ENCODE measurements around the gene MRO. TPM values are rescaled to one million over a fixed set of nuclear protein-coding genes. Genes with fewer than 3 reads are reported as not detected.

Gene MRO
- total and polyA plus RNA-seq, 2 of the 8 experiments (the other 6 are each of a cell fraction or from before 2014, with no cell fraction given) = 0.65 to 1.0 TPM

GRCh38 chr18:50813353-50813752 is 6.5 kb downstream of the MRO start:
- Histone ChIP-seq H3K56ac (replicated peaks; ENCODE audit: insufficient read length, low read depth, low read length) (no peak overlapping the region), H3K9ac (replicated peaks in 1 of 4; ENCODE audit: extremely low read depth in 1 of 4, low read depth in 3 of 4, low read length in 3 of 4) (no peak overlapping the region), H3K27ac (ENCODE audit: low read depth, low read length) (no peak overlapping the region), H2BK120ac (replicated peaks; ENCODE audit: low read depth, low read length) (no peak overlapping the region), H2AFZ (ENCODE audit: low read length) (no peak overlapping the region), H2BK12ac (ENCODE audit: low read depth, low read length) (no peak overlapping the region), H3K4me3 (ENCODE audit: extremely low read depth in 1 of 4, insufficient read depth in 2 of 4, low read depth in 3 of 4, low read length in 4 of 4) (no peak overlapping the region), H3K23ac (ENCODE audit: insufficient read length) (no peak overlapping the region), H2AK5ac (ENCODE audit: low read depth, low read length) (no peak overlapping the region), H2BK20ac (ENCODE audit: low read length) (no peak overlapping the region), H3K9me3 (ENCODE audit: insufficient read depth in 2 of 2, low read depth in 1 of 2, low read length in 1 of 2) (peaks cover 0 to 3% of the 10 kb centered on the region in 2 experiments; a peak in 1 of 4 replicates), H3K14ac (ENCODE audit: insufficient read length) (no peak overlapping the region), H3K79me1 (ENCODE audit: low read depth, low read length) (no peaks in the 10 kb centered on the region), H3K4me2 (ENCODE audit: insufficient read depth in 1 of 2, low read depth in 2 of 2, low read length in 2 of 2) (no peak overlapping the region), H3K4me1 (replicated peaks in 1 of 4; ENCODE audit: control insufficient read depth in 3 of 4, insufficient read depth in 4 of 4, low read length in 3 of 4) (peaks cover 3 to 12% (median 4%) of the 10 kb centered on the region in 4 experiments; a peak in 5 of 7 replicates), H3K27me3 (replicated peaks in 1 of 4; ENCODE audit: control insufficient read depth in 3 of 4, extremely low read depth in 1 of 4, insufficient read depth in 3 of 4, low read length in 3 of 4) (no peaks in the 10 kb centered on the region), H4K20me1 (replicated peaks in 1 of 2; ENCODE audit: control insufficient read depth in 1 of 2, insufficient read depth in 2 of 2, low read length in 2 of 2) (no peaks in the 10 kb centered on the region), H4K91ac (replicated peaks; ENCODE audit: insufficient read length, low read length) (no peak overlapping the region), H2BK15ac (ENCODE audit: low read length) (no peak overlapping the region), H3K79me2 (ENCODE audit: control insufficient read depth in 1 of 2, insufficient read depth in 2 of 2, low read length in 2 of 2) (no peaks in the 10 kb centered on the region), H3K36me3 (ENCODE audit: control insufficient read depth in 2 of 4, insufficient read depth in 4 of 4, low read length in 3 of 4) (no peaks in the 10 kb centered on the region), H3K18ac (ENCODE audit: extremely low read depth, low read length) (no peak overlapping the region), H3K4ac (replicated peaks; ENCODE audit: insufficient read length, low read depth, low read length) (no peak overlapping the region), H4K8ac (ENCODE audit: extremely low read depth, insufficient read depth, low read length) (no peak overlapping the region), H2BK5ac (ENCODE audit: low read depth, low read length) (no peak overlapping the region), H4K5ac (ENCODE audit: insufficient read length, low read depth, low read length) (no peak overlapping the region), H3K23me2 (ENCODE audit: low read depth, low read length) (peaks cover 2% of the 10 kb centered on the region; the same call in 1 of the 2 replicates)
- CTCF ChIA-PET (ENCODE audit: partially characterized antibody) = interaction anchor here (0.8 kb wide), 2 partner anchors 89 to 323 kb away, joined by 3 read pairs; no protein-coding TSS in a partner anchor
- FAIRE-seq (no peak), DNase-seq (ENCODE audit: low read depth in 1 of 2, low spot score in 2 of 2) (no peak)
- POLR2A ChIA-PET (ENCODE audit: partially characterized antibody) = no interaction called here
- WGBS, 2 experiments (ENCODE audit: extremely low coverage in 1 of 2, insufficient coverage in 1 of 2, insufficient read length in 1 of 2, insufficient replicate concordance in 2 of 2, low coverage in 1 of 2, low lambda C conversion rate in 2 of 2, missing lambda C conversion rate in 1 of 2) = 70% methylated on average over 2 of the region's 2 CpGs; no CpG with 5 or more reads in 1 of the 2 experiments
- TF ChIP-seq KDM4A (IDR thresholded peaks at IDR 0.05; ENCODE audit: low read depth, low read length, severe bottlenecking) (no peak), RBBP5 (IDR thresholded peaks at IDR 0.05; ENCODE audit: borderline replicate concordance, low read depth, low read length) (no peak), JUN (IDR thresholded peaks at IDR 0.05; ENCODE audit: low read depth, low read length) (no peak), SAP30 (IDR thresholded peaks at IDR 0.05; ENCODE audit: insufficient read depth, insufficient replicate concordance, low read length) (no peak), HDAC6 (IDR thresholded peaks at IDR 0.05; ENCODE audit: low read depth, low read length) (no peak), SIN3A (conservative IDR thresholded peaks at IDR 0.05 in 1 of 2, IDR thresholded peaks at IDR 0.05 in 1 of 2; ENCODE audit: low read depth in 1 of 2, low read length in 2 of 2) (no peak), YY1 (IDR thresholded peaks at IDR 0.05; ENCODE audit: low read depth, low read length) (no peak), POU5F1 (IDR thresholded peaks at IDR 0.05; ENCODE audit: low read depth, low read length) (no peak), EZH2 (IDR thresholded peaks at IDR 0.05; ENCODE audit: low read depth, low read length, severe bottlenecking) (no peak), KDM1A (IDR thresholded peaks at IDR 0.05; ENCODE audit: borderline replicate concordance, low read length) (no peak), RAD21 (IDR thresholded peaks at IDR 0.05 in 1 of 2, conservative IDR thresholded peaks at IDR 0.05 in 1 of 2; ENCODE audit: low read depth in 2 of 2, low read length in 2 of 2) (no peak), MAFK (IDR thresholded peaks at IDR 0.05; ENCODE audit: low read depth, low read length) (no peak), GTF2F1 (IDR thresholded peaks at IDR 0.05; ENCODE audit: borderline replicate concordance, low read depth, low read length) (no peak), SP1 (IDR thresholded peaks at IDR 0.05; ENCODE audit: low read depth, low read length) (no peak)
